Urinary bladder (tissue), 4 donors: ENCODE measurements around the gene STK39. TPM values are rescaled to one million over a fixed set of nuclear protein-coding genes. Genes with fewer than 3 reads are reported as not detected.

Experiments used
- DNase-seq: peaks from one replicate; pipeline ENCODE4 v3.0.0-alpha.2; 2015; ENCODE audit errors: extremely low spot score
- H3K27ac ChIP-seq: one replicate; pipeline ENCODE4 v1.5.1; 2013; ENCODE audit warnings: low read depth, mild to moderate bottlenecking, moderate library complexity
- H3K36me3 ChIP-seq: one replicate; pipeline ENCODE4 v1.6.1; 2013; ENCODE audit warnings: mild to moderate bottlenecking, moderate library complexity; ENCODE audit not compliant: insufficient read depth
- H3K4me1 ChIP-seq: one replicate; pipeline ENCODE4 v1.6.1; 2013; ENCODE audit warnings: mild to moderate bottlenecking, moderate library complexity; ENCODE audit not compliant: insufficient read depth
- H3K4me3 ChIP-seq: one replicate; pipeline ENCODE4 v1.5.1; 2013; ENCODE audit warnings: low read depth, low read length
- WGBS: extraction: QIAGEN DNeasy Blood & Tissue Kit; methylation state at CpG from one replicate; pipeline ENCODE4 v1.1.7; 2013; 5-methylcytosine and 5-hydroxymethylcytosine counted together
- polyA plus RNA-seq: library from polyadenylated mRNA; stranded (reverse); fragments of 200-250 nt; gene quantifications from one replicate; pipeline ENCODE4 v1.2.3, GENCODE V29; 2013
- total RNA-seq: library from RNA; depleted of rRNA; stranded (reverse); fragments of >200 nt; gene quantifications from one replicate; pipeline ENCODE4 v1.2.3, GENCODE V29; 2014
- donor health status: healthy with polysubstance abuse.
- donor health status: healthy.

Gene STK39
- total and polyA plus RNA-seq, 2 donors: 17.5 to 37.7 TPM

DNA sequence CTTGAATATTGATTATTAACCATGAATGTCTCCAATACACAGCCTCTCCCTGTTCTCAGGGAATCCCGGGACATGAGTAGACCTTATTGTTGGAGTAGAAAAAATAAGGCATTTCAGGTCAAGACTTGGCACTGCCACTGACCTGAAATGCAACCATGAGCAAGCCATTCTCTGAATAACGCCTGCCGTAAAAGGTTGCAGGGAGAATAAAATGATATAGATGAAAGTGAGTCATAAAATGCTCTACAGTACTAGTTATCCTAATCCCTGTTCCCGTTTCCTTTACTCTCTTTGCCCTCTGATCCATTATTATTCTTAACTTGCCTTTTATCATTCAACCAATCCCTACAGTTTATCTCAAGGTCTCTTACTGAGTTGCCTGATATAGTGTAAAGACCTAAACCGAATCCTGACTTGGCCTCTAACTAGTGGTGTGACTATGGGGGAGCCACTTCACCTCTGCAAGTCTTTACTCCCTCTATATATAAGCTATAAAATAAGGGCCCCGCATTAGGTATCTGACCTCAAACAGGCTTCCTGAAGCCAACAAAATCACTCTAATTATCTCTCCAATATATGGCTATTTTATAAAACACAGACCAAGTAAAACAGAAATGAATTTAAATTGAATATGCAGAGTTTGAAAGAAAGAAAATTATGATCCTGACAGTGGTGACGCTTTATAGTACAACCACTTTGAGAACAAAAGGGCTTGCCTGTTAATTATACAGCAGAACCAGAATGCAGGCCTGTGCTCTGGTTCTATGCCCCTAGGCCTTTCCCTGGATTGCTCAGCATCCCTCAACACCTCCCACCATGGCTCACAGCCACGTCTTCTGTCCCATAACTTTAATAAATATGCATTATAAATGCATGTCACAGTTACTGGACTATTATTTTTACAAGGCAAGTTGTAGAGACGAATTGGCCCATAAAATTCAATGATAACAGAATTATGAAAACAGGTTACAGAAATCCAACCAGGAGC, 183.1 kb downstream of the STK39 start:
- Histone ChIP-seq H3K36me3 (peaks cover 4% of the 10 kb centered on the region), H3K4me1 (no peaks in the 10 kb centered on the region), H3K27ac (no peak overlapping the region), H3K4me3 (no peak overlapping the region)
- 87% methylated on average over 9 of the region's 9 CpGs for WGBS
- DNase-seq: no peak

DNA sequence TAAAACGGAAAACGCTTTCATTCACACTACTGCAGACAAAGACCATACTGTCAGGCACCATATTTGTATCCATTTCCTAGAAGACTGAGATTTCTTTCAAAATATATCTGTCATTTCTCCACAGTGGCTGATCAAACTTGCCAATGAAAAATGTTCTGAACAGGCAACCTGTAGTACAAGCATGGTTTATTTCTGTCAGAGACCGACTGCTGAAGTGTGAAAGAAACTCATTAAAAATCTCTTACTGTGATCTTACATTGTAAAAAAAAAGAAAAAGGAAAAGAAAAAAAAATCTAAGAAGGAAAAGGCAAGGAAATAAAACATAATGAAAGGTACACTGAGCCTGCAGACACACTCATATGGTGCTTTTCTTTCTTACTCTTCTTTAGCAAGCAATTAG, 184.5 kb downstream of the STK39 start:
- Histone ChIP-seq H3K4me3 (no peak overlapping the region), H3K27ac (no peak overlapping the region), H3K36me3 (peaks cover 4% of the 10 kb centered on the region), H3K4me1 (no peaks in the 10 kb centered on the region)
- DNase-seq: no peak
- 87% methylated on average over 3 of the region's 3 CpGs for WGBS

DNA sequence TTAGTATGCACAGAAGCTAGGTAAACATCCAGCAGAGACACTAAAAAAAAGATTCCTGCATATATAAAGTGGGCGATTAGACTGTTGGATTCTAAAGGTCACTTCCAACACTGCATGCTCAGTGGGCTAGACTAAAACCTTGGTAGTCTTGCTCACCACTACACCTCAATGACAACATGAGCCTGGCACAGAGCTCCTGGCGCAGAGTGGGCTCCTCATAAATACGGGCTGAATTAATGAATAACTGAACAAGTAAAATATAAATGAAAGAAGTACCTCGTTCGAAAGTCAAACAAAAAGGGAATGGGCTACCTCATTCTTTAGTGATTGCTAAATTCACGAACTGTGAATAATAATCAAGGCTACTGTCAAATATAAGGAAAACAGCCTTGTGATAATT, 185.3 kb downstream of the STK39 start:
- Histone ChIP-seq H3K4me1 (no peaks in the 10 kb centered on the region), H3K27ac (no peak overlapping the region), H3K36me3 (peaks cover 4% of the 10 kb centered on the region), H3K4me3 (no peak overlapping the region)
- 95% methylated on average over 6 of the region's 6 CpGs for WGBS
- no peak for DNase-seq

DNA sequence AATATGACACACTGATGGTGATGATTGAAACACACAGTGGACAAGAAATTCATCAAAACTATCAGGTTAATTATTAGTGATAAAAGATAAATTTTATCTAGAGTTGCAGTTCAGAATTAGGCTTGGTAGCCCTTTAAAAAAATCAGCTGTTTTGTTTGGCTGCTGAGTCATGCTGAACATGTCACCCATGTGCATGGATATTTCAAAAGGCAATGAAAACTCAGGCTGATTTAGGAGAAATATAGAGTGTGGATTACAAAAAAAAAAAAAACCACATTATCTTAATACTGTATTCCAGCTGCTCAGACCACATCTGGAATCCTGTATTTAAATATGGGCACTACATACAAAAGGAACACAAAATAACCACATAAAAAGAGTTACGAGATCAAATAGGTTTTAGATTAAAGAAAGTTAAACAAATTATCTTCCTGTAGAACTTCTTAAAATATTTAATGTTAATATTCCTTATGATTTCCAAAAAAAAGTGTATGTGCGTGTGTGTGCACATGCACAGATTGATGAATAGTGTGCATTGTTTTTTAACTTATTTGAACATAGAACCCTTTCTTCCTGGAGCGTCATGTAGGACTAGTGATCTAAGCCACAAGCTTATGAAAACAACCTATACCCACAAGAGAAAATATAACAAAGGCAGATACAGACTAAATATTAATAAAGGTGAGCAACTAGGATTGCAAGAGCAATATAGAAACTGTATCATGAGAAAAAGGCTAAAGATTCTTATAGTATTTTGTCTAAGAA, 186.2 kb downstream of the STK39 start:
- H3K27ac ChIP-seq: no peak overlapping the region
- DNase-seq: no peak
- peaks cover 4% of the 10 kb centered on the region for H3K36me3 ChIP-seq
- H3K4me1 ChIP-seq: no peaks in the 10 kb centered on the region
- 82% methylated on average over 3 of the region's 3 CpGs for WGBS
- H3K4me3 ChIP-seq: no peak overlapping the region

DNA sequence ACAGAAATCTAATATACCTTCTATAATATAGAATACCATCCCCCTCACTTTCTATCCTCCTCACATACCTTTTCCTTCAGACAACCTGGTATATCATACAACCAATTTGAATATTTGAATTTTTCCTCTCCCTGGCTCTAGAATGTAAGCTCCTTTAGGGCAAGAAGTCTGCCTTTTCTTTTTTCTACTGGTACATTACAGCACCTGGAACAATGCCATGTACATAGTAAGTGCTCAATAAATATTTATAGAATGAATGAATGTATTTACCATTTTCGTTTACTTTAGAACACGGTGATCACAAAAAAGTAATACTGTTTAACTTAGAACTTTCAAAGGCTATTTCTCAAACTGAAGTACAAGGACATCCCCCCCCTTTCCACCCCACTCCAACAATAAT, 187.6 kb downstream of the STK39 start:
- 81% methylated on average over 2 of the region's 2 CpGs for WGBS
- no peak overlapping the region for H3K27ac ChIP-seq
- H3K4me3 ChIP-seq: no peak overlapping the region
- H3K4me1 ChIP-seq: no peaks in the 10 kb centered on the region
- peaks cover 4% of the 10 kb centered on the region for H3K36me3 ChIP-seq
- no peak for DNase-seq

DNA sequence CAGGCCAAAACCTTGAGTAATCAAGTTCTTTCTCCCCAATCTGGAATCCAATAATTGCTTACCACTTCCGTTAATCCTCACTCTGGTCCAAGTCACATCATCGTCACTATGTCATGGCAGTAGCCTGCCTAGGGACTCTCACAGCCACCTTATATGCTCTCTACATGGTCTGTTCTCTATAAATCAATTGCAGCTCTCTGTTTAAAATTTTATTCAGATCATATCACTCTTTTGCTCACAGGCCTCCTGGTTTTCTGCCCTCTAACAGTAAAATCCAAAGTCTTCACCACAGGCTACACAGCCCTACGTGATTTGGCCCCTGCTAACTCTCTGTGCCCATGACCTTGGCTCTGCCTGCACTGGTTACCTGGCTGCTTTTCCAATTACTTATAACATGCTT, 188.7 kb downstream of the STK39 start:
- WGBS: 97% methylated on average over 3 of the region's 3 CpGs
- no peak for DNase-seq
- no peak overlapping the region for H3K4me3 ChIP-seq
- no peak overlapping the region for H3K27ac ChIP-seq
- peaks cover 4% of the 10 kb centered on the region for H3K36me3 ChIP-seq
- H3K4me1 ChIP-seq: no peaks in the 10 kb centered on the region

DNA sequence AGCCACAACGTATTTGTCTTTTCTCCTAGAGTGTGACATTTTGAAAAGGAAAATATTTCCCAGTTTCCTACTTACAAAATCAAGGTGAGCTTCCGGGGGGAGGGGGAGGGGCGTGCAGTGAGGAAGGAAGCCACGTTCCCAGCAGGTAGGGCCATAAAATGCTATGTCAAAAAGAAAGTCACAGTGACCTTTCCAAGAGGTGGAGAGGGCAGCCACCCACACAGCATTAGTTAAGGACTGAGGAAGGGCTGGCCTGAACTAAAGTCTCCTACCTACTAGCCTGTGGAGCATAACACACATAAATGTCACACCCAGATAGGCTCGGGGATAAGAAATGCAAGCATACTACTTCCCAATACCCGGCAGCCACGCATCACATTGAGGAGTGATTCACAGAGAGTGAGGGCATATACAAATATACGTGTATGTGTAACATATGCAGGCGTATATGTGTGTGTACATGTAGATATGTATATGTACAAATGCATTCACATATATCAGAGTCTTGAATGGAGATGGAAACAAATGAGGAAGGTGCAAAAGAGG, 191.1 kb downstream of the STK39 start:
- Histone ChIP-seq H3K27ac (no peak overlapping the region), H3K4me1 (no peaks in the 10 kb centered on the region), H3K4me3 (no peak overlapping the region), H3K36me3 (peaks cover 3% of the 10 kb centered on the region)
- no peak for DNase-seq
- WGBS: 85% methylated on average over 9 of the region's 9 CpGs

DNA sequence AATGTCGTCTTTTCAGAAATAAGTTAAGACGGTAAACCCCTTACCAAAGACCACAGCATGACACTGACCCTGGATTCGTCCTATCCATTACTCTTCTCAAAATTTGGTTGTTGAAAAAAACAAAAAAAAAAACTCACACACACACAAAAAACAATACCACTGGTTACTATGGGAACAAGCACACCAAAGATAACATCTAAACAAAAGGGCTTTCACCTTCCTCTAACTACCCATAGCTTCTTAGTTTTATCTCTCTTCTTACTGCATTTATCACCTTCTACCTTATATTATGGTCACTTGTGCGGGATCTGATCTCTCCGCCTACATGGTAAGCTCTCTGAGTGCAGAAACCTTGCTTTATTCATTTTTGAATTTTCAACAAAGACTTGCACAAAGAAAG, 192.7 kb downstream of the STK39 start:
- H3K4me3 ChIP-seq: no peak overlapping the region
- no peak for DNase-seq
- no peaks in the 10 kb centered on the region for H3K4me1 ChIP-seq
- 86% methylated on average over 5 of the region's 5 CpGs for WGBS
- H3K36me3 ChIP-seq: peaks cover 2% of the 10 kb centered on the region
- no peak overlapping the region for H3K27ac ChIP-seq

DNA sequence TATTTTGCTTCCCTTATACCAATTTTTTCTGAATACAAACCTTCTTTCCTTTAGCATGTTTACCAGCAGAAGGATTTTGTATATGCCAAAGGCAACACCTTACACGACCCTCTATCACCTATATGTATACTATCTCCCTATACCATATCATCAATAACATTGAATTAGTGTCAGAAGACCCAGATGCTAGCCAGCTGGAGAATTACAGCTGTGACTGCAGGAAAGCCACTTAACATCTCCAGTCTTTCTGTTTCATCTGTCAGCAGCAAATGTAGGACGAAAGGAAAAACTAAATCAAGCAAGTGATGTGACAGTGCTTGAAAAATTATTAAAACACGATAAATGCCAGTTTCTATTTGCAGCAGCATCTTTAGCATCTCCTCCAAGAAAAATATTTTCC, 193.7 kb downstream of the STK39 start:
- H3K4me1 ChIP-seq: no peaks in the 10 kb centered on the region
- H3K4me3 ChIP-seq: no peak overlapping the region
- WGBS: 86% methylated on average over 3 of the region's 3 CpGs
- DNase-seq: no peak
- peaks cover 2% of the 10 kb centered on the region for H3K36me3 ChIP-seq
- no peak overlapping the region for H3K27ac ChIP-seq

DNA sequence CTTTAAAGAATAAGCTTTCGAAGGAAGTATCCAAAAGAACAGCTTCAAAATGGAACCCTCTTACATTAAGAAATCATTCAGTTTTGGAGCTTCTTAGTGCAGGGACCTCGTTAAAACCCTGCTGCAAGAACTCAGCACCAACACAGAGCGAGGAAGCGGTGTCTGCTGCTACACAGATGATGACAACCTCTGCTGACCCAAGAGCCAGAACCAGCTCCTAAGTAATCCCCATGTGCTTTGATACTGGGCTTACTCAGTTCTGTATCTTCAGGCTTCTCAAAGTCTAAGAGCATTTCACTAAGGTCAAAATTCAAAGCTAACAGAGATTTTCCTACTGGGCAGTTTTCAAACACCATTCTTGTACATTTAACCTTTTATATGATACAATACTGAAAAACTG, 194.6 kb downstream of the STK39 start:
- no peak overlapping the region for H3K4me3 ChIP-seq
- WGBS: 88% methylated on average over 4 of the region's 4 CpGs
- DNase-seq: no peak
- no peak overlapping the region for H3K27ac ChIP-seq
- H3K4me1 ChIP-seq: no peaks in the 10 kb centered on the region
- H3K36me3 ChIP-seq: peaks cover 2% of the 10 kb centered on the region

DNA sequence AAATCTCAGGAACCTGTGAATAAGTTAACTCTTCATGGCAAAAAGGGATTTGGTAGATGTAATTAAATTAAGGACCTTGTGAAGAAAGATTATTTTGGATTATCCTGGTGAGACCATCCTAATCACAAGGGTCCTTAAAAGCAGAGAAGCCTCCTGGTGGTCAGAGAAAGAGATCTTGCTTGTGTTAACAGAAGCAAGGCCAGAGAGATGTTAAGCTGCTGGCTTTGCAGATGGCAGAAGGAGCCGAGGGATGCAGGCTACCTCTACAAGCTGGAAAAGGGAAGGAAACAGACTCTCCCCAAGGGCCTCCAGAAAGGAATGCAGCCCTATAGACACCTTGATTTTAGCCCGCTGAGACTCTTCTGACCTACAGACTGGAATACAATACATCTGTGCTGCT, 197.0 kb downstream of the STK39 start:
- no peak overlapping the region for H3K27ac ChIP-seq
- H3K36me3 ChIP-seq: peaks cover 2% of the 10 kb centered on the region
- H3K4me3 ChIP-seq: no peak overlapping the region
- H3K4me1 ChIP-seq: no peaks in the 10 kb centered on the region
- no peak for DNase-seq
- 80% methylated on average over 2 of the region's 2 CpGs for WGBS

DNA sequence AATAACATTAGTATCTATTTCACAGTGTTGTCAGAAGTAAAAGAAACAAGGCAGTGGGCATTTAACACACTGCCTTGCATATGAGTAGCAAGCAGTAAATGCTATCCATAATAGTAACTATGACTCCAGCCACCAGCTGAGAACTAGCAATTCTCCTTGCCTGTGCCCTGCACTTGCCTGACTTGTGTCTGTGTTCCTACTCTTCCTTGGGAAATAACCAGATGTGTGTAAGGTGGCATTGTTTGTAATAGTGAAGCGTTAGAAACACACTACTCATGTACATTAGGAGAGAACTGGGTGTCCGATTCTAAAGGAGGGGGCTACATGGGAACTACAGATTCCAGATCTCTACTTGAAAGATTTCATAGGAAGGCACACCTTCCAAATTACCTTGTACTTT, 197.8 kb downstream of the STK39 start:
- 95% methylated on average over 2 of the region's 2 CpGs for WGBS

DNA sequence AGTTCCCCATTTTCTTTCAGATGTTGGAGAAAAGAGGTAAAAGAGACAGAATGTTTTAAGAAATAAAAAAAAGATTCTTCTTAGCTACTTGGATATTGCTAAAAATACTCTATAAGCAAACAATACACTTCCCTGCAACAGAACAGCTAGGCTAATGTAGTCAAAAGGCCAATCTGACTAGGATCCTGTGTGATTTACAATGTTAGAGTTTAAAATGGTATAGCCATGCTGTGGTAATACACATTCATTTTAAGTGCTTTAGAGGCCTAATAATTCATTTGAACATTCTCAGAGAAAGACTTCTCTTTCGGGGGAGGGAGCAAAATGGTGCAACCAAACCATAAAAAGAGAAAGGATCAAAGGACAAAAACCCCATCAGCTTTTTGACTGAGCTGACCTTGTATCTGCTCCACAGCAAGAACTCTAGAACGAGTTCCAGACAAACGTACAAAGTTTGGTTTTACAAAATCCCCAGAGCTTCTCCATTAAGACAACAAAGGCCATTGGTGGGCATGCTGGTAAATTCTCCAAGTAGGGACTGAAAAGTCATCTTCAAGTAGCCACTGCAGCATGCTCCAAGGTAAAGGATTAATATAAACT, 200.2 kb downstream of the STK39 start:
- DNase-seq: peak; percentile 8
- H3K4me1 ChIP-seq: no peaks in the 10 kb centered on the region
- no peak overlapping the region for H3K27ac ChIP-seq
- no peaks in the 10 kb centered on the region for H3K36me3 ChIP-seq
- 73% methylated on average over 3 of the region's 3 CpGs for WGBS
- H3K4me3 ChIP-seq: no peak overlapping the region

More for the DNA sequence above, 197.8 kb downstream of the STK39 start:
- Histone ChIP-seq H3K4me1 (no peaks in the 10 kb centered on the region), H3K4me3 (no peak overlapping the region), H3K27ac (no peak overlapping the region), H3K36me3 (peaks cover 2% of the 10 kb centered on the region)
- DNase-seq: no peak
